ENCODE results near the gene SIGLEC11. TPM values are rescaled to one million over a fixed set of nuclear protein-coding genes. Genes with fewer than 3 reads are reported as not detected.

The SIGLEC11 gene
- polyA plus RNA-seq, 3 donors, result 0.28 to 2.2 (median 0.67) TPM

DNA sequence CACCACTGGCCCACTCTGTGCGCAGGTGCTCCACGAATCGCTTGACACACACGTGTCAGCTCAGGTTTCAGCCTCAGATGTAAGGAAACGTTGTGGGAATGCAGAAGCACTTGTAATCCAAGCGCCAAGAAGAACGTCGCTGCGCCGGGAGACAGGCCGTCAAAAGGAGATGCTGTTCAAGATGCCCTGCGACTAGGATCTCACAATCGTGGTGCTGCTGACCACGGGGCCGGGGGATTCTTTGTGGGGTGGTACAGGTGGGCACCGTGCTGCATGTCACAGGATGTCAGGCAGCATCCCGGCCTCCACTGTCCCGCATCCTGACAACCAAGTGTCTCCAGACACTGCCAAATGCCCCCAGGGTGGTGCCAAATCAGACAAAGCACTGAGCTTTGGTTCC is 16.9 kb upstream of the SIGLEC11 start:
- Mint-ChIP-seq H3K27ac (no peak overlapping the region), H3K27me3 (ENCODE audit: low read depth in 3 of 3) (peaks cover 2 to 8% (median 4%) of the 10 kb centered on the region in 3 donors), H3K4me1 (peaks cover 15% of the 10 kb centered on the region), H3K36me3 (peaks cover 76 to 86% of the 10 kb centered on the region in 2 donors), H3K9me3 (peaks cover 0 to 4% (median 0%) of the 10 kb centered on the region in 7 donors), H3K4me3 (no peak overlapping the region)
- H3K79me2 ChIP-seq (ENCODE audit: insufficient read depth, low read length), result no peaks in the 10 kb centered on the region
- no peak for DNase-seq
- no peak overlapping the region for H3K27ac ChIP-seq (ENCODE audit: low read depth in 1 of 2, low read length in 2 of 2)
- H3K4me3 ChIP-seq (replicated peaks in 1 of 3; ENCODE audit: low read depth in 2 of 3, low read length in 3 of 3), result no peak overlapping the region
- H4K20me1 ChIP-seq (ENCODE audit: insufficient read depth, low read length), result peaks cover 34% of the 10 kb centered on the region
- no peaks in the 10 kb centered on the region for H3K9me3 ChIP-seq (replicated peaks in 1 of 2; ENCODE audit: control insufficient read depth in 1 of 2, insufficient read depth in 1 of 2, low read length in 2 of 2)
- WGBS (ENCODE audit: insufficient coverage), result 96% methylated on average over 17 of the region's 18 CpGs
- H3K9ac ChIP-seq (ENCODE audit: insufficient read depth, low read length, poor library complexity, severe bottlenecking), result no peak overlapping the region
- H3K27me3 ChIP-seq (ENCODE audit: control insufficient read depth in 2 of 2, insufficient read depth in 2 of 2, low read length in 2 of 2), result no peaks in the 10 kb centered on the region
- intact Hi-C loops (cut with micrococcal nuclease), result no loop called here
- TF ChIP-seq, protein P1, sequence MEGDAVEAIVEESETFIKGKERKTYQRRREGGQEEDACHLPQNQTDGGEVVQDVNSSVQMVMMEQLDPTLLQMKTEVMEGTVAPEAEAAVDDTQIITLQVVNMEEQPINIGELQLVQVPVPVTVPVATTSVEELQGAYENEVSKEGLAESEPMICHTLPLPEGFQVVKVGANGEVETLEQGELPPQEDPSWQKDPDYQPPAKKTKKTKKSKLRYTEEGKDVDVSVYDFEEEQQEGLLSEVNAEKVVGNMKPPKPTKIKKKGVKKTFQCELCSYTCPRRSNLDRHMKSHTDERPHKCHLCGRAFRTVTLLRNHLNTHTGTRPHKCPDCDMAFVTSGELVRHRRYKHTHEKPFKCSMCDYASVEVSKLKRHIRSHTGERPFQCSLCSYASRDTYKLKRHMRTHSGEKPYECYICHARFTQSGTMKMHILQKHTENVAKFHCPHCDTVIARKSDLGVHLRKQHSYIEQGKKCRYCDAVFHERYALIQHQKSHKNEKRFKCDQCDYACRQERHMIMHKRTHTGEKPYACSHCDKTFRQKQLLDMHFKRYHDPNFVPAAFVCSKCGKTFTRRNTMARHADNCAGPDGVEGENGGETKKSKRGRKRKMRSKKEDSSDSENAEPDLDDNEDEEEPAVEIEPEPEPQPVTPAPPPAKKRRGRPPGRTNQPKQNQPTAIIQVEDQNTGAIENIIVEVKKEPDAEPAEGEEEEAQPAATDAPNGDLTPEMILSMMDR (IDR thresholded peaks at IDR 0.05), result no peak
- no peak overlapping the region for H3K4me2 ChIP-seq (replicated peaks; ENCODE audit: extremely low read depth, low read length, poor library complexity, severe bottlenecking)
- no peak overlapping the region for H2AFZ ChIP-seq (ENCODE audit: insufficient read depth, low read depth, low read length, poor library complexity, severe bottlenecking)
- peaks cover 40 to 77% of the 10 kb centered on the region in 2 donors for H3K36me3 ChIP-seq (replicated peaks in 1 of 2; ENCODE audit: control insufficient read depth in 1 of 2, insufficient read depth in 2 of 2, low read length in 2 of 2)
- peaks cover 15 to 19% of the 10 kb centered on the region in 2 donors for H3K4me1 ChIP-seq (ENCODE audit: control insufficient read depth in 1 of 2, insufficient read depth in 2 of 2, low read length in 2 of 2)

DNA sequence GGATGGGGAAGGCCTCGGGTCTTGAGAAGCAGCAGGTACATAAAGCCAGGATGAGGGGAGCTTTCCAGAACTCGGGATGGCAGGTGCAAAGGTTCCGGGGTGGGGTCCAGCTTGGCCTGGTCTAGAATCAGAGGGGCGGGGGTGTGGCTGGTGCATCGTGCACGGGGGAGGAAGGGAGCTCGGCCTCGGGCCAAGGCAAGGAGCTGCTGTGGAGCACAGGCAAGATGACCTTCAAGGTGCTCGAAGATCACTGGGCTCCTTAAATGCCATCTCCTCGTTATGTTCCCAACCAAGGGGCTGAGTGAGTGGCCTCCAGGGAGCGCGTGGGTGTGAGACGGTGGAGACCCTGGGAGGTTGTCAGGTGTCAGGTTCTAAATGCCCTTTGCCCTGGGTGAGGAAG is 16.1 kb upstream of the SIGLEC11 start:
- intact Hi-C loops (cut with micrococcal nuclease), result no loop called here
- WGBS (ENCODE audit: insufficient coverage), result 98% methylated on average over 13 of the region's 13 CpGs

More for the DNA sequence above, 16.1 kb upstream of the SIGLEC11 start:
- H3K9me3 ChIP-seq (replicated peaks in 1 of 2; ENCODE audit: control insufficient read depth in 1 of 2, insufficient read depth in 1 of 2, low read length in 2 of 2), result no peaks in the 10 kb centered on the region
- H3K36me3 ChIP-seq (replicated peaks in 1 of 2; ENCODE audit: control insufficient read depth in 1 of 2, insufficient read depth in 2 of 2, low read length in 2 of 2), result peaks cover 48 to 78% of the 10 kb centered on the region in 2 donors
- H2AFZ ChIP-seq (ENCODE audit: insufficient read depth, low read depth, low read length, poor library complexity, severe bottlenecking), result no peak overlapping the region
- H3K27me3 Mint-ChIP-seq (ENCODE audit: low read depth in 3 of 3), result peaks cover 1 to 7% (median 6%) of the 10 kb centered on the region in 3 donors
- H4K20me1 ChIP-seq (ENCODE audit: insufficient read depth, low read length), result peaks cover 38% of the 10 kb centered on the region
- H3K9ac ChIP-seq (ENCODE audit: insufficient read depth, low read length, poor library complexity, severe bottlenecking), result no peak overlapping the region
- H3K27ac ChIP-seq (ENCODE audit: low read depth in 1 of 2, low read length in 2 of 2), result no peak overlapping the region
- no peaks in the 10 kb centered on the region for H3K79me2 ChIP-seq (ENCODE audit: insufficient read depth, low read length)
- peaks cover 22 to 27% of the 10 kb centered on the region in 2 donors for H3K4me1 ChIP-seq (ENCODE audit: control insufficient read depth in 1 of 2, insufficient read depth in 2 of 2, low read length in 2 of 2)
- H3K27ac Mint-ChIP-seq, result no peak overlapping the region
- DNase-seq, result no peak
- no peak overlapping the region for H3K4me3 ChIP-seq (replicated peaks in 1 of 3; ENCODE audit: low read depth in 2 of 3, low read length in 3 of 3)
- H3K4me1 Mint-ChIP-seq, result peaks cover 22% of the 10 kb centered on the region
- H3K36me3 Mint-ChIP-seq, result peaks cover 78 to 86% of the 10 kb centered on the region in 2 donors
- H3K4me3 Mint-ChIP-seq, result no peak overlapping the region
- no peaks in the 10 kb centered on the region for H3K27me3 ChIP-seq (ENCODE audit: control insufficient read depth in 2 of 2, insufficient read depth in 2 of 2, low read length in 2 of 2)
- peaks cover 0 to 4% (median 0%) of the 10 kb centered on the region in 7 donors for H3K9me3 Mint-ChIP-seq
- TF ChIP-seq, protein P1 (IDR thresholded peaks at IDR 0.05), result no peak
- no peak overlapping the region for H3K4me2 ChIP-seq (replicated peaks; ENCODE audit: extremely low read depth, low read length, poor library complexity, severe bottlenecking)

Measured in CD14-positive monocyte (primary cell).